ENCODE results near the gene AJAP1. TPM values are rescaled to one million over a fixed set of nuclear protein-coding genes. Genes with fewer than 3 reads are reported as not detected.

The AJAP1 gene
- total RNA-seq, 2 donors from 2014 or later, result 0.41 to 0.49 TPM

- no peak overlapping the region for H3K4me3 ChIP-seq
- no peak overlapping the region for H3K27ac ChIP-seq
- TF ChIP-seq CTCF (IDR thresholded peaks at IDR 0.05), result no peak
- no peaks in the 10 kb centered on the region for H3K4me1 ChIP-seq (ENCODE audit: control insufficient read depth in 1 of 2, low read depth in 2 of 2)
- ATAC-seq (ENCODE audit: insufficient number of reproducible peaks, low FRiP score, low read depth) (no peak), DNase-seq (ENCODE audit: low spot score) (no peak)
- H3K9me3 ChIP-seq, result no peaks in the 10 kb centered on the region
- H3K36me3 ChIP-seq, result no peaks in the 10 kb centered on the region
- no peaks in the 10 kb centered on the region for H3K27me3 ChIP-seq (replicated peaks; ENCODE audit: insufficient read depth)
These were observed 74.7 kb downstream of the AJAP1 start for GRCh38 chr1:4729090-4729471.

DNA sequence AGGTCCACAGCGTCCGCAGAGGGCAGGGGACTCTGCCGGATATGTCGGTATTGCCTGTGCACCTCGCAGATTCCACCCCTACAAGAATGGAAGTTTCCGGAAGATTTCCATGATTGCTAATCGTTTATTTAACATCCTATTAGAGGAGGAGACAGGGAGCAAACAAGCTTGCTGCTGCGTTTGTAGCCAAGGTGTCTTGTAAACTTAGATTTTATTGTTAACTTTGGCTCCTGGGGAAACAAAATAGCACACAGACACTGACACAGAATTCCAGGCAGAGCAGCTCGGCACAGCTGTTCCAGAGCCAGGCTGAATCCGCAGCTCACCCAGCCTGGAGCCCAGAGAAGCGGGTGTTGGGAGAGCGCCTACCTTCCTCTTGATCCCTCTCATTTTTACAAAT, 75.7 kb downstream of the AJAP1 start:
- DNase-seq (ENCODE audit: low spot score) (no peak), ATAC-seq (ENCODE audit: insufficient number of reproducible peaks, low FRiP score, low read depth) (no peak)
- no peak overlapping the region for H3K27ac ChIP-seq
- no peaks in the 10 kb centered on the region for H3K27me3 ChIP-seq (replicated peaks; ENCODE audit: insufficient read depth)
- TF ChIP-seq CTCF (IDR thresholded peaks at IDR 0.05), result no peak
- H3K4me3 ChIP-seq, result no peak overlapping the region
- H3K36me3 ChIP-seq, result no peaks in the 10 kb centered on the region
- H3K4me1 ChIP-seq (ENCODE audit: control insufficient read depth in 1 of 2, low read depth in 2 of 2), result no peaks in the 10 kb centered on the region
- H3K9me3 ChIP-seq, result no peaks in the 10 kb centered on the region

DNA sequence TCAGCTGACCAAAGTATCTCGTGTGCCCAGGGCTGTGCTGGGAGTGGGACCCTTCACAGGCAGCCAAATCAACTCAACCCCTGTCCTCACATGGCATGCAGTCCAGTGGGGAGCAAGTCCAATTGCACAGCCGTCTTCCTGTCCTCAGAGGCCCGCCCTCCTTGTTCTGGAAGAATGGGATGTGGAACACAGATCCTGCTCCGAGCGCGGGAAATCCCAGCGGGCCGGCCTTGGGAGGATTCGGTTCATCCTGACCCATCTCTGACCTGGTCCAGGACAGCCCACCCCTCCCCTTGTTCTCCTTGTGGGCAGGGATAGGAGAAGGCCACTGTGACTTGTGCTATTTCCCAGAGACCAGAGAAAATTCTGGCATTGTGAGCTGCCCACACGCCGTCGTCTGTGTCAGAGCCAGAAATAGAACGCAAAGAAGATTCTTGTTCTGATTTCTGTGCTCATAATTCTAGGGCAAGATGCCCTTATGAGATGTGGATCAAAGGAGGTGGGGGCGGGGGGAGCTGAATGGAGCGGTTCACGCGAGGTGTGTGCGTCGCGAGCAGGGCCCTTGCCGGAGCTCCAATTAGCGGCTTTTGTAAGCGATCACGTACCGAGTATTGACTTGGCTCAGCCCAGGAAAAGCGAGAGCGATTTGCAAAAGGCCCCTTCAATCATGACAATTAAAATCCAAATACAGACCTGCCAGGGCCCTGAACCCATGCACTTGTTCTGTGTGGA, 79.2 kb downstream of the AJAP1 start:
- no peak for ATAC-seq (ENCODE audit: insufficient number of reproducible peaks, low FRiP score, low read depth)
- H3K27me3 ChIP-seq (replicated peaks; ENCODE audit: insufficient read depth), result no peaks in the 10 kb centered on the region
- no peak for TF ChIP-seq CTCF (IDR thresholded peaks at IDR 0.05)

DNA sequence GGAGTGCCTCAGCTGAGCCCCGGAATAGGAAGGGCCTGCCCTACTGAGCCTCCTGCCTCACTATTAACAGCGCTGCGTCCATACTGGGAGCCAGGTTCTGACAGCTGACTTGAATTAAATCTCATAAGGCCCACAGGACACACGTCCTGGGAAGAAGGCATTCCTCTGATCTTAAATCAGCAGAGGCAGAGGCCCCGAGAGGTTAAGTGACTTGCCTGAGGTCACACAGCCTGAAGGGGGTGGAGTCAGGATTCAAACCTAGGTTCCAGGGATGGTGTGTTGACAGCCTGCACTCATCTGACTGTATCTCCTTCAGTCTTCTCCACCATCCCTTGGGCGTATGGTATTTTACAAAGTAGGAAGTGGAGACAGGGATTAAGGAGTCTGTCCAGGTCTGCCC, 79.8 kb downstream of the AJAP1 start:
- DNase-seq (ENCODE audit: low spot score), result no peak
- no peak overlapping the region for H3K4me3 ChIP-seq
- TF ChIP-seq CTCF (IDR thresholded peaks at IDR 0.05), result no peak
- no peak overlapping the region for H3K27ac ChIP-seq
- H3K9me3 ChIP-seq, result no peaks in the 10 kb centered on the region
- H3K4me1 ChIP-seq (ENCODE audit: control insufficient read depth in 1 of 2, low read depth in 2 of 2), result no peaks in the 10 kb centered on the region
- H3K27me3 ChIP-seq (replicated peaks; ENCODE audit: insufficient read depth), result no peaks in the 10 kb centered on the region
- H3K36me3 ChIP-seq, result no peaks in the 10 kb centered on the region
- no peak for ATAC-seq (ENCODE audit: insufficient number of reproducible peaks, low FRiP score, low read depth)

More for the DNA sequence above, 79.2 kb downstream of the AJAP1 start:
- no peaks in the 10 kb centered on the region for H3K4me1 ChIP-seq (ENCODE audit: control insufficient read depth in 1 of 2, low read depth in 2 of 2)
- no peaks in the 10 kb centered on the region for H3K9me3 ChIP-seq
- H3K36me3 ChIP-seq, result no peaks in the 10 kb centered on the region
- DNase-seq (ENCODE audit: low spot score), result no peak
- H3K4me3 ChIP-seq, result no peak overlapping the region
- no peak overlapping the region for H3K27ac ChIP-seq

DNA sequence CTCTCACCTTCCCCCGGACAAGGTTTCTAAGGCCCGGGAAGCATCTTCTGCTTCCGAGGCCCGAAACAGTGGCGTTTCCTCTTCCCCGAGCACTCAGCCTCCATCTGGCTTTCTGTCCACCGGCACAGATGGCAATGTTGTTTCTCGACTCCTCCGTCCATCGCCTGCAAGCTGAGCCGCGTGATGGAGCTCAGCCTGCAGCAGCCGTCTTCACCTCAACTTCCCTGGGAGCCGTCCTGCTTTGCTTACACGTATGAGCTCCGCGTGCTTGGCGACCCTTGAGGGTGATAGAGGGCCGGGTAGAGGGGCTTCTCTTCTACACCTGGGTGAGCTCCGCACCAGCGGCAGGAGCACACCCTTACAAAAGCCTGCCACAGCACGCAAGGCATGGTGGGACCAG, 80.4 kb downstream of the AJAP1 start:
- H3K36me3 ChIP-seq, result no peaks in the 10 kb centered on the region
- no peak overlapping the region for H3K27ac ChIP-seq
- no peak for ATAC-seq (ENCODE audit: insufficient number of reproducible peaks, low FRiP score, low read depth)
- no peak for TF ChIP-seq CTCF (IDR thresholded peaks at IDR 0.05)
- H3K27me3 ChIP-seq (replicated peaks; ENCODE audit: insufficient read depth), result no peaks in the 10 kb centered on the region
- no peak for DNase-seq (ENCODE audit: low spot score)
- H3K9me3 ChIP-seq, result no peaks in the 10 kb centered on the region
- no peaks in the 10 kb centered on the region for H3K4me1 ChIP-seq (ENCODE audit: control insufficient read depth in 1 of 2, low read depth in 2 of 2)
- H3K4me3 ChIP-seq, result no peak overlapping the region
